Endothelial cell of umbilical vein (primary cell): ENCODE results near the gene JAZF1.

Source experiments
- CTCF ChIP-seq, 2 donors: IDR thresholded peaks; 1 replicate in 1 of 2; 2 replicates in 1 of 2; pipeline ENCODE4 v1.5.1; 2011; ENCODE audit warnings: low read length in 2 of 2, mild to moderate bottlenecking in 2 of 2, moderate library complexity in 2 of 2, control low read depth in 1 of 2, inconsistent platforms in 1 of 2, low read depth in 1 of 2; ENCODE audit not compliant: insufficient read depth in 1 of 2; ENCODE audit errors: extremely low read depth in 1 of 2
- EZH2 ChIP-seq: IDR thresholded peaks from 2 replicates; pipeline ENCODE4 v1.6.1; 2012; ENCODE audit warnings: borderline replicate concordance, low read depth, mild to moderate bottlenecking, moderate library complexity, low read length, inconsistent platforms; ENCODE audit not compliant: severe bottlenecking
- JUN ChIP-seq: IDR thresholded peaks from 2 replicates; pipeline ENCODE4 v1.6.1; 2011; ENCODE audit warnings: borderline replicate concordance, low read depth; ENCODE audit not compliant: insufficient read length, insufficient read depth
- POLR2A ChIP-seq: IDR thresholded peaks from 2 replicates; pipeline ENCODE4 v1.6.1; 2012; ENCODE audit warnings: low read depth, mild to moderate bottlenecking, control low read depth, low read length
- POLR2AphosphoS5 ChIP-seq: IDR thresholded peaks from 2 replicates; pipeline ENCODE4 v1.6.1; 2012; ENCODE audit warnings: low read depth, mild to moderate bottlenecking, control low read depth, low read length, moderate library complexity; ENCODE audit not compliant: insufficient read depth
- TF ChIP-seq, protein P1 (sequence below): IDR thresholded peaks from 2 replicates; pipeline ENCODE4 v1.6.1; 2011; ENCODE audit not compliant: insufficient read depth, insufficient read length

DNA sequence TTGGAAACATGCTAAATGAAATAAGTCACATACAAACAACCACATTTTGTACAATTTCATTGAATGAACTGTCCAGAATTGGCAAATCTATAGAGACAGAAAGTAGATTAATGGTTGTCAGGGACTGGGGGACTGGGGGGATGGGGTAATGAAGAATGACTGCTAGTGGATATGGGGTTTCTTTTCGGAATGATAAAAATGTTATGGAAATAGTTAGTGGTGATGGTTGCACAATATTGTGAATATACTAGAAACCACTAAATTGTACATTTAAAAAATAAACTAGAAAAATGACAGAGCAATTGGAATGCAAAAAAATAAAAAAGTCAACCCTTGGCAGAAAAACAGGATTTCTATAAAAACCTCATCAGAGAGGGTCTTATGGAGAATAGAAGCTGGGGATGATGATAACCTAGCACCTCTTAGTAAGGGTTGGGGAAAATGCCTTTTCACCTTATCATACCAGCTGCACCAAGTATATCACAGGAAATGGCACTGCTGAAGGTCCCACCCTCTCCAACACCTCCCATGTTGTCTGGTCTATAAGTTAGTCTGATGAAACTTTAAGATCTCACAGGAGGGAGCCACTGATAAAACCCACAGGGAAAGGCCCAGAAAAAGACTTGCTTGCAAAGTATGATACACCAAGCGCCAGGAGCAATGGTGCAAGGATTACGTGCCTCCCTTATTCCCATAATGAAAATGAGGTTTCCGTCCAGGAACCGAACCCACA, 23.1 kb upstream of the JAZF1 start:
- TF ChIP-seq POLR2A, result no peak
- no peak for TF ChIP-seq CTCF (IDR thresholded peaks at IDR 0.05; ENCODE audit: extremely low read depth in 1 of 2, insufficient read depth in 1 of 2, low read depth in 1 of 2, low read length in 2 of 2)
- TF ChIP-seq, protein P1, sequence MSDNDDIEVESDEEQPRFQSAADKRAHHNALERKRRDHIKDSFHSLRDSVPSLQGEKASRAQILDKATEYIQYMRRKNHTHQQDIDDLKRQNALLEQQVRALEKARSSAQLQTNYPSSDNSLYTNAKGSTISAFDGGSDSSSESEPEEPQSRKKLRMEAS, result no peak
- TF ChIP-seq POLR2AphosphoS5, result no peak
- TF ChIP-seq JUN, result no peak
- TF ChIP-seq EZH2, result no peak
